Measurements from ENCODE around the gene PTPRH.

Gene PTPRH

DNA sequence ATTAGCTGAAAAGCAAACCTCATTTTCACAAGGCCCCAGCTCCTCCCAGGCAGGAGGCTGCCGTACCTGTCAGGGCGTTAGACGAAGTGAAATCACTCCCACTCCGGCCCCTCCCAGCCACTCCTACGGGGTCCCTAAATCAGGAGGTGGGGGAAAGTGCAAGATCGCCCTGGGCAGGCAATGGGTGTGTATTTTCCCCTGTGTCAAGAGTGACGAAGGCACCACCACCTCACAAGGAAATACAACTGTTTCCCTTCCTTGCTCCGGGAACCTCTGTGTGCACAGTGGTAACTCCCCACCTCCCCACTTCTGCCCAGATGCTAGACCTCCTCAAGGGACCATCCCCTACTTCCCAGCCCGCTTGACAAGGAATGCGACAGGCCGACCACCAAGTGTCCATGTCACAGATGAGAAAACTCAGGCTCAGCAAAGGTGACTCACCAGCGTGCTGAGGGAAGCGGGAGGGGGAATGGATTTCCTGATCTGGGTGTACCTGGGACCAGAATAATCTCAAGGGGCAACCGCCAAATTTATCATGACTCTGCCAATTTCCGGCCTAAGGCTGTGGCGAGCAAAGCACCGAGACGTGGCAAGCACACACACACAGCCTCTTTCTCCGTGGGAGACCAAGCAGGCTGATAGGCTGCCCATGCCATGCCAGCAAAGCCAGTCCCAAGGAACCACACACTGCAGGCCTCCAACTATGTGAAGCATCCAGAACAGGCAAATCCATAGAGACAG is 42.2 kb upstream of the PTPRH start:
- Histone ChIP-seq H3K36me3 (ENCODE audit: insufficient read depth, low read length) (no peaks in the 10 kb centered on the region), H2AFZ (ENCODE audit: low read length, unreplicated experiment) (no peak overlapping the region), H3K4me1 (ENCODE audit: control insufficient read depth, insufficient read depth, low read length, unreplicated experiment) (peaks cover 11% of the 10 kb centered on the region), H3K4me3 (ENCODE audit: low read depth, low read length) (no peak overlapping the region), H3K27ac (ENCODE audit: low read depth, low read length) (no peak overlapping the region), H3K27me3 (ENCODE audit: insufficient read depth, low read length) (no peaks in the 10 kb centered on the region), H3K79me2 (ENCODE audit: control insufficient read depth, insufficient read depth, low read length, unreplicated experiment) (peaks cover 86% of the 10 kb centered on the region)

DNA sequence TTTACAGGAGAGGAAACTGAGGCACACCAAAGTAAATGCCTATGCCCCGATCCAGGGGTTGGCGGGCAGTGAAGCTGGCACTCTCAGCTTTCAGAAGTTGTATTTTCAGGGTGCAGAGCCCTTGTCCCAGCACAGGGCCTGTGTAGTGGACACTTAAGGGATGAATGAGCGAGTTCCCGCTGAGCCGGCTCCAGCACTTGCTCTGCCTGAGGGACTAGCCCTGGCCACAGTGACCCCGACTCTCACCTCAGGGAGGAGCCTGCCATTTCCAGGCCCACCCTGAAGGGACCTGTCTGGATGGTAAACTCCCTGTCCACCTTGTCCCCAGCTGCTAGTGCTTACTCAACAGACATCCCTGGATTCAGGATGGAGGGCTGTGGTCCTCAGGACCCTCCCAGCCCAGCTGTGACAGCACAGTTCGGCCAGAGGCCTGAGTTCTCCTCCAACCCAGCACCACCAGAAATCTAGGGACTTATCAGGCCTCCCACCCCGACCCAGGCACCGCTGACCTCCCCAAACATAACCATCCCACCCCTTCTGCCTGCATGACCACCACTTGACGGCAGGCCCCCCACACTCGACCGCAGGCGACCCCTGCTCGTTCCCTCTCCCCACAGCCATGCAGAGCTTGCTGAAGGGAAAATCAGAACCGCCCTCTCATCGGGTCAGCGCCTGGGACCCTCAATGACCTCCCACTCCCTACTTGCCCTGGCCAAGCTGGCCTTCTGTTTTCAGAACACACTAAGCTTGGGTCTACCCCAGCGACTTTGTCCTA is 41.1 kb upstream of the PTPRH start:
- no peak overlapping the region for H2AFZ ChIP-seq (ENCODE audit: low read length, unreplicated experiment)
- no peaks in the 10 kb centered on the region for H3K36me3 ChIP-seq (ENCODE audit: insufficient read depth, low read length)
- peaks cover 75% of the 10 kb centered on the region for H3K79me2 ChIP-seq (ENCODE audit: control insufficient read depth, insufficient read depth, low read length, unreplicated experiment)

DNA sequence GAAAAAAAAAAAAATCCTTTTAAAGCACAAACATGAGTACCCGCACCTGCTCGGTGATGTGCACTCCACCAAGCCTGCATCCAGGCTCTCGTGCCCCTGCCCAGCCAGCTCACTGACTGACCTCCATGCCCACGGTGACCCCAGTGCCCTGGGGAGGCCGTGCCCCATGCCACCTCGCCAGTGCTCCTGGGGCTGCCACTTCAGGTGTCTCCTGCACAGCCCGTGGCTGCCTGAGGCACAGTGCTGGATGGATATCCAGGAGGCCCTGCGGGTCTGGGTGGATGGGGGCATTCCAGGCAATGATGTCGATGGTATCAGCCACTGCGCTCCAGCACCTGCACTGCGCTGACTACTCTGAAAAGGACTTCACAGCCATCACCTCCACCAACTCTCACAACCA is 40.5 kb upstream of the PTPRH start:
- H3K36me3 ChIP-seq (ENCODE audit: insufficient read depth, low read length) = no peaks in the 10 kb centered on the region
- no peak overlapping the region for H3K27ac ChIP-seq (ENCODE audit: low read depth, low read length)
- H3K79me2 ChIP-seq (ENCODE audit: control insufficient read depth, insufficient read depth, low read length, unreplicated experiment) = peaks cover 69% of the 10 kb centered on the region
- H3K4me3 ChIP-seq (ENCODE audit: low read depth, low read length) = no peak overlapping the region
- H3K27me3 ChIP-seq (ENCODE audit: insufficient read depth, low read length) = no peaks in the 10 kb centered on the region
- H3K4me1 ChIP-seq (ENCODE audit: control insufficient read depth, insufficient read depth, low read length, unreplicated experiment) = no peaks in the 10 kb centered on the region
- H2AFZ ChIP-seq (ENCODE audit: low read length, unreplicated experiment) = no peak overlapping the region

More for the DNA sequence above, 41.1 kb upstream of the PTPRH start:
- Histone ChIP-seq H3K27ac (ENCODE audit: low read depth, low read length) (no peak overlapping the region), H3K4me3 (ENCODE audit: low read depth, low read length) (no peak overlapping the region), H3K4me1 (ENCODE audit: control insufficient read depth, insufficient read depth, low read length, unreplicated experiment) (peaks cover under 1% of the 10 kb centered on the region), H3K27me3 (ENCODE audit: insufficient read depth, low read length) (no peaks in the 10 kb centered on the region)

- no peaks in the 10 kb centered on the region for H3K4me1 ChIP-seq (ENCODE audit: control insufficient read depth, insufficient read depth, low read length, unreplicated experiment)
- no peaks in the 10 kb centered on the region for H3K27me3 ChIP-seq (ENCODE audit: insufficient read depth, low read length)
- no peaks in the 10 kb centered on the region for H3K36me3 ChIP-seq (ENCODE audit: insufficient read depth, low read length)
- H3K79me2 ChIP-seq (ENCODE audit: control insufficient read depth, insufficient read depth, low read length, unreplicated experiment) = peaks cover 58% of the 10 kb centered on the region
- H3K27ac ChIP-seq (ENCODE audit: low read depth, low read length) = no peak overlapping the region
- H3K4me3 ChIP-seq (ENCODE audit: low read depth, low read length) = no peak overlapping the region
- H2AFZ ChIP-seq (ENCODE audit: low read length, unreplicated experiment) = no peak overlapping the region
These were observed 39.4 kb upstream of the PTPRH start for GRCh38 chr19:55248704-55249103.

GRCh38 chr19:55248166-55248675 is 38.9 kb upstream of the PTPRH start:
- Histone ChIP-seq H3K4me1 (ENCODE audit: control insufficient read depth, insufficient read depth, low read length, unreplicated experiment) (no peaks in the 10 kb centered on the region), H3K27ac (ENCODE audit: low read depth, low read length) (no peak overlapping the region), H3K4me3 (ENCODE audit: low read depth, low read length) (no peak overlapping the region), H3K36me3 (ENCODE audit: insufficient read depth, low read length) (no peaks in the 10 kb centered on the region), H3K27me3 (ENCODE audit: insufficient read depth, low read length) (no peaks in the 10 kb centered on the region), H2AFZ (ENCODE audit: low read length, unreplicated experiment) (no peak overlapping the region), H3K79me2 (ENCODE audit: control insufficient read depth, insufficient read depth, low read length, unreplicated experiment) (peaks cover 53% of the 10 kb centered on the region)

- peaks cover 47% of the 10 kb centered on the region for H3K79me2 ChIP-seq (ENCODE audit: control insufficient read depth, insufficient read depth, low read length, unreplicated experiment)
- H3K36me3 ChIP-seq (ENCODE audit: insufficient read depth, low read length) = no peaks in the 10 kb centered on the region
- H3K4me3 ChIP-seq (ENCODE audit: low read depth, low read length) = no peak overlapping the region
- H3K27me3 ChIP-seq (ENCODE audit: insufficient read depth, low read length) = no peaks in the 10 kb centered on the region
- H3K4me1 ChIP-seq (ENCODE audit: control insufficient read depth, insufficient read depth, low read length, unreplicated experiment) = no peaks in the 10 kb centered on the region
- no peak overlapping the region for H3K27ac ChIP-seq (ENCODE audit: low read depth, low read length)
- no peak overlapping the region for H2AFZ ChIP-seq (ENCODE audit: low read length, unreplicated experiment)
These were observed 38.4 kb upstream of the PTPRH start for GRCh38 chr19:55247621-55248099.

DNA sequence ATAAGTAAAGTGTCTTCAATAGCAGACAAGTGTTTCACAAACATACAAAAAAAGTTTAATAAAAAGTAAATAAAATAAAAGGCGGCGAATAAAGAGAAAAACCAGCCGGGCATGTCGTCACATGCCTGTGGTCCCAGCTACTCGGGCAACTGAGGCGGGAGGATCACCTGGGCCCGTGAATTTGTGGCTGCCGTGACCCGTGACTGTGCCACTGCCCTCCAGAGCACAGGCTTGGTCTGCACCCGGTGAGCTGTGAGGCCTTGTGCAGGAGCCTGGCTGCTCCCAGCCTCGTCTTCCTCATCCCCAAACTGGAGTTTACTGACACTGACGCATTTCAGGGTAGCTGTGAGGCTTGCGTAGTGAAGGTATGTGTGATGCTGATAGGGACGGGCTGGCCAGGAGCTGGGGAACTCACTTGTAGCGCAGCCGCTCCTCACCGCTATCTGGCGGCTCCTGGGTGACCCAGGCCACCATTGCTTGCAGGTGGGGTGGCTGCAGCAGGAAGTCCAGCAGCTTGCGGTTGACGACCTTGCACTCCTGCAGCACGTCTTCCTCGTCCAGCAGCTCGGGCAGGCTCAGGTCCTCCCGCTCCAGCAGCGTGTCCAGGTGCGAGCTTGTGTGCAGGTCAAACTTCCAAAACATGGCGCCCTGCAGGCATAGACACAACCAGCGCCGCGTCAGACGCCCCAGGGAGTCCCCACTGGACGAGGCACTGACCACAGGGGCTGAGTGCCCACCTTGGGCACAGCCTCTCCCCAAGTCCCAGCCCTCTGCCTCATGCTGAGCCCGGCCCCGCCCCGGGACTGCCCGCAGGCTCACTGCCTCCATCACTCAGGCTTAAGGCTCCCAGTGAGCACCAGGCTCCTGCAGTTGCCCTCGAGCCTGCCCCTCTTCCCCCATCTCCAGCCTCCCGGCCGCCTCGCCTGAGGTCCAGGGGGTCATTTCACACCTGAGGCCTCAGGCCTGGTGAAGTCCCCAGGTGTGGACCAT is 37.5 kb upstream of the PTPRH start:
- Histone ChIP-seq H2AFZ (ENCODE audit: low read length, unreplicated experiment) (no peak overlapping the region), H3K27me3 (ENCODE audit: insufficient read depth, low read length) (no peaks in the 10 kb centered on the region), H3K4me1 (ENCODE audit: control insufficient read depth, insufficient read depth, low read length, unreplicated experiment) (no peaks in the 10 kb centered on the region), H3K27ac (ENCODE audit: low read depth, low read length) (no peak overlapping the region), H3K79me2 (ENCODE audit: control insufficient read depth, insufficient read depth, low read length, unreplicated experiment) (peaks cover 38% of the 10 kb centered on the region), H3K36me3 (ENCODE audit: insufficient read depth, low read length) (no peaks in the 10 kb centered on the region), H3K4me3 (ENCODE audit: low read depth, low read length) (no peak overlapping the region)

DNA sequence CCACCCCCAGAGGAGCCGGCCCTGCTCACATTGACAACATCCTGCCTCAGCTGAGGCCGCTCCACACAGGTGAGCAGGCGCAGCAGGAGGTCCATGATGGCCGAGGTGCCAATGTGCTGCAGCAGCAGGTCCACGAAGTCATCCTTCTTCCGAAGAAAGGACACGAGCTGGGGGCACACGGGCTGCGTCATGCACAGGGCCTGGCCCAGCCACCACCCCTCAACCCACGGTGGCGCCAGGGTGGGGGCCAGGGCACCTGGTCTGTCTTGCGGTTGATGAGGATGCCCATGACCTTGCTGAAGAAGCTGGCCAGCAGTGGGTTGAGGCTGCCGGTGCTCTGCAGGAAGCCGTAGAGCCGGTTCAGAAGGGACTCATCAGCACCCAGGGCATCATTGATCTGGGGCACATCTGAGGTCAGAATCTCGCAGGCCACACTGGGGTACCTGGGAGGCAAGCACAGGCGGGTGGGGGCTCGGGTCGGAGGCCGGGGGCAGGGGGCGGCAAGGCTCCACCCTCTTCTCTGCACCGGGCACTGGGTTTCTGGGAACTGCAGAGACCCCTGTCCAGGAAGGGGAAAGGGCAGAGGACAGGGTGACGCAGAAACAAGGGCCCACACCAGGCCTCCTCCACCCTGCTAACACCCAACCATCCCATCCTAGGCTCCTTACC is 36.1 kb upstream of the PTPRH start:
- H3K79me2 ChIP-seq (ENCODE audit: control insufficient read depth, insufficient read depth, low read length, unreplicated experiment) = peaks cover 24% of the 10 kb centered on the region
- no peaks in the 10 kb centered on the region for H3K36me3 ChIP-seq (ENCODE audit: insufficient read depth, low read length)
- H3K4me3 ChIP-seq (ENCODE audit: low read depth, low read length) = no peak overlapping the region
- no peaks in the 10 kb centered on the region for H3K4me1 ChIP-seq (ENCODE audit: control insufficient read depth, insufficient read depth, low read length, unreplicated experiment)
- H2AFZ ChIP-seq (ENCODE audit: low read length, unreplicated experiment) = no peak overlapping the region
- no peaks in the 10 kb centered on the region for H3K27me3 ChIP-seq (ENCODE audit: insufficient read depth, low read length)
- no peak overlapping the region for H3K27ac ChIP-seq (ENCODE audit: low read depth, low read length)

DNA sequence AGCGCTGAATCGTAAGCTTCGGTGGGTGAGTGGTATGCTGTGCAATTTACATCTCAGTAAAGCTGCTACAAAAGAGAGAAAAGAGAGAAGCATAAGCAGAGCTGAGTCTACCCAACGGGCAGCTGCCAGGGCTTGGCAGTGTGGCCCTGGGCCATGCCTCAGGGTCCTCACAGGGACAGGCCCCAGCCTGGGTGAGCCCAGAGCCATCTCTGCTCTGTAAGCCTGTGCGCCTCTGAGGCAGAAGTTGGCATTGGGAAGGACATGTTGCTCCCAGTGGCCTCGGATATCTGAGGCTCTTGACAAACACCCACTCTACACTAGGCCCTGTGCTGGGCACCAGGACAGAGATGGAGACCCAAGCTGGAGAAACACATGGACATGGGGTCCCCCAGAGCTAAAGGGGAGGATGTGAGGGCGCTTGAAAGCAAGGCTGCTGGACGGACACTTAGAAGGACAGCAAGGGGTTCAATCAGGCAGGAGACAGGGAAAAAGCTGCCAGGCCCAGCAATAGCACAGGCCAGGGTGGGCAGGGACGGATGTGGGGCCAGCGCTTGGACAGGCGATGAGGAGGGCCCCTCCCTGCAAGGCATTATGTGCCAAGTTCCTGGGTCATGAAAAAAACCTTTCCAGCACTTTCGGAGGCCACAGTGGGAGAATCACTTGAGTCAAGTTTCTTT is 34.8 kb upstream of the PTPRH start:
- no peaks in the 10 kb centered on the region for H3K27me3 ChIP-seq (ENCODE audit: insufficient read depth, low read length)
- H3K27ac ChIP-seq (ENCODE audit: low read depth, low read length) = no peak overlapping the region
- peaks cover 15% of the 10 kb centered on the region for H3K79me2 ChIP-seq (ENCODE audit: control insufficient read depth, insufficient read depth, low read length, unreplicated experiment)
- no peaks in the 10 kb centered on the region for H3K4me1 ChIP-seq (ENCODE audit: control insufficient read depth, insufficient read depth, low read length, unreplicated experiment)
- no peak overlapping the region for H2AFZ ChIP-seq (ENCODE audit: low read length, unreplicated experiment)
- no peak overlapping the region for H3K4me3 ChIP-seq (ENCODE audit: low read depth, low read length)
- H3K36me3 ChIP-seq (ENCODE audit: insufficient read depth, low read length) = no peaks in the 10 kb centered on the region
